ENCODE results near the gene NCOA1.

- TF ChIP-seq CTCF (IDR thresholded peaks at IDR 0.05; ENCODE audit: low read length), result no peak
- no peak for TF ChIP-seq EZH2 (IDR thresholded peaks at IDR 0.05; ENCODE audit: borderline replicate concordance, low read length)
These were observed 127.6 kb downstream of the NCOA1 start for GRCh38 chr2:24618680-24619079.
